Neural cell (in vitro differentiated cells): Measurements from ENCODE around the gene SEL1L2.

Experiments used
- EP300 ChIP-seq: fragments of 450-650 bp; conservative IDR thresholded peaks from 2 replicates; pipeline ENCODE4 v1.6.1; 2014; ENCODE audit warnings: antibody characterized with exemption, mild to moderate bottlenecking, moderate library complexity; ENCODE audit not compliant: poor library complexity, severe bottlenecking
- POLR2AphosphoS5 ChIP-seq: IDR thresholded peaks from 2 replicates; pipeline ENCODE4 v1.6.1; 2012
- RAD21 ChIP-seq: fragments of 450-650 bp; conservative IDR thresholded peaks from 2 replicates; pipeline ENCODE4 v1.6.1; 2014; ENCODE audit warnings: antibody characterized with exemption, mild to moderate bottlenecking, moderate library complexity
- TAF1 ChIP-seq: IDR thresholded peaks from 2 replicates; pipeline ENCODE4 v1.6.1; 2012; ENCODE audit warnings: low read depth

- TF ChIP-seq TAF1 (no peak), RAD21 (no peak), POLR2AphosphoS5 (no peak), EP300 (no peak)
These were observed 150.9 kb downstream of the SEL1L2 start for GRCh38 chr20:13839421-13840092.
